Aorta (tissue), 5 donors: ENCODE measurements around the gene DHRS13. TPM values are rescaled to one million over a fixed set of nuclear protein-coding genes. Genes with fewer than 3 reads are reported as not detected.

Experiments used
- ATAC-seq: fragments of 200-7000 bp; cut with Tn5 transposase; one replicate; pipeline ENCODE4 v1.9.1; 2022; ENCODE audit warnings: moderate library complexity; ENCODE audit not compliant: low FRiP score
- DNase-seq, 2 donors: peaks; one replicate each; pipeline ENCODE4 v3.0.0-alpha.2; 2020
- H3K27ac ChIP-seq, 2 donors: one replicate each; pipeline ENCODE4 v1.5.1; 2013; ENCODE audit warnings: low read length in 2 of 2, mild to moderate bottlenecking in 2 of 2, moderate library complexity in 2 of 2, control low read depth in 1 of 2, inconsistent platforms in 1 of 2, low read depth in 1 of 2
- H3K27me3 ChIP-seq, 2 donors: one replicate each; pipeline ENCODE4 v1.6.1; 2013; ENCODE audit warnings: control low read depth in 1 of 2, low read length in 1 of 2, mild to moderate bottlenecking in 1 of 2, moderate library complexity in 1 of 2; ENCODE audit not compliant: insufficient read depth in 2 of 2, control insufficient read depth in 1 of 2
- H3K36me3 ChIP-seq, 2 donors: one replicate each; pipeline ENCODE4 v1.6.1; 2013; ENCODE audit warnings: control low read depth in 1 of 2, low read length in 1 of 2, mild to moderate bottlenecking in 1 of 2; ENCODE audit not compliant: insufficient read depth in 2 of 2, control insufficient read depth in 1 of 2
- H3K4me1 ChIP-seq, 2 donors: one replicate each; pipeline ENCODE4 v1.6.1; 2013; ENCODE audit warnings: low read length in 2 of 2, control low read depth in 1 of 2, mild to moderate bottlenecking in 1 of 2, moderate library complexity in 1 of 2; ENCODE audit not compliant: insufficient read depth in 2 of 2, control insufficient read depth in 1 of 2
- H3K4me3 ChIP-seq, 2 donors: one replicate each; pipeline ENCODE4 v1.5.1; 2013; ENCODE audit warnings: low read length in 2 of 2, control low read depth in 1 of 2, mild to moderate bottlenecking in 1 of 2
- H3K9me3 ChIP-seq: one replicate; pipeline ENCODE4 v1.6.1; 2013; ENCODE audit warnings: mild to moderate bottlenecking, low read length; ENCODE audit not compliant: control insufficient read depth
- WGBS, 2 donors: extraction: QIAGEN DNeasy Blood & Tissue Kit; methylation state at CpG; one replicate each; pipeline ENCODE4 v1.1.7; 2013; 5-methylcytosine and 5-hydroxymethylcytosine counted together
- intact Hi-C, 2 donors: fragments of 100-400 bp; cut with DNase I; formaldehyde crosslinking; loops; one replicate each; pipeline versions ENCODE4 v1.14.2 to v1.15.0; 2022
- polyA plus RNA-seq, 2 donors: library from polyadenylated mRNA; stranded (reverse); fragments of 200-250 nt; gene quantifications; one replicate each; pipeline ENCODE4 v1.2.3, GENCODE V29; 2013
- total RNA-seq, 2 donors: library from RNA; stranded (reverse); fragmentation: NEBNext Ultra II Directional; extraction: Animal tissue kit (Norgen Biotek cat#: 25700); gene quantifications; one replicate each; pipeline ENCODE4 v1.2.1, GENCODE V29; 2021
- donor health status: healthy with polysubstance abuse.
- donor health status: Bipolar disorder and iron deficiency.
- donor health status: DM: no; HTN: no; CAD: no.
- donor health status: DM: no; HTN: no; CAD: no.
- donor health status: DM: yes; HTN: yes; CAD: no.

The DHRS13 gene
- total and polyA plus RNA-seq, 4 donors = 0.75 to 6.1 (median 3.5) TPM

GRCh38 chr17:28863953-28864352 is 38.9 kb downstream of the DHRS13 start:
- Histone ChIP-seq H3K4me3 (no peak overlapping the region), H3K9me3 (no peaks in the 10 kb centered on the region), H3K27me3 (no peaks in the 10 kb centered on the region), H3K27ac (no peak overlapping the region), H3K36me3 (peaks cover 0 to 5% of the 10 kb centered on the region in 2 donors), H3K4me1 (no peaks in the 10 kb centered on the region)
- ATAC-seq (no peak), DNase-seq (no peak)
- intact Hi-C loops = no loop called here
- 87 to 96% methylated on average over 1 of the region's 1 CpG for WGBS, 2 donors

GRCh38 chr17:28862561-28862960 is 40.3 kb downstream of the DHRS13 start:
- Histone ChIP-seq H3K9me3 (no peaks in the 10 kb centered on the region), H3K4me1 (no peaks in the 10 kb centered on the region), H3K36me3 (peaks cover 0 to 6% of the 10 kb centered on the region in 2 donors), H3K4me3 (no peak overlapping the region), H3K27me3 (no peaks in the 10 kb centered on the region), H3K27ac (no peak overlapping the region)
- 92 to 94% methylated on average over 3 of the region's 3 CpGs for WGBS, 2 donors
- intact Hi-C loops = no loop called here
- no peak for DNase-seq
- no peak for ATAC-seq

DNA sequence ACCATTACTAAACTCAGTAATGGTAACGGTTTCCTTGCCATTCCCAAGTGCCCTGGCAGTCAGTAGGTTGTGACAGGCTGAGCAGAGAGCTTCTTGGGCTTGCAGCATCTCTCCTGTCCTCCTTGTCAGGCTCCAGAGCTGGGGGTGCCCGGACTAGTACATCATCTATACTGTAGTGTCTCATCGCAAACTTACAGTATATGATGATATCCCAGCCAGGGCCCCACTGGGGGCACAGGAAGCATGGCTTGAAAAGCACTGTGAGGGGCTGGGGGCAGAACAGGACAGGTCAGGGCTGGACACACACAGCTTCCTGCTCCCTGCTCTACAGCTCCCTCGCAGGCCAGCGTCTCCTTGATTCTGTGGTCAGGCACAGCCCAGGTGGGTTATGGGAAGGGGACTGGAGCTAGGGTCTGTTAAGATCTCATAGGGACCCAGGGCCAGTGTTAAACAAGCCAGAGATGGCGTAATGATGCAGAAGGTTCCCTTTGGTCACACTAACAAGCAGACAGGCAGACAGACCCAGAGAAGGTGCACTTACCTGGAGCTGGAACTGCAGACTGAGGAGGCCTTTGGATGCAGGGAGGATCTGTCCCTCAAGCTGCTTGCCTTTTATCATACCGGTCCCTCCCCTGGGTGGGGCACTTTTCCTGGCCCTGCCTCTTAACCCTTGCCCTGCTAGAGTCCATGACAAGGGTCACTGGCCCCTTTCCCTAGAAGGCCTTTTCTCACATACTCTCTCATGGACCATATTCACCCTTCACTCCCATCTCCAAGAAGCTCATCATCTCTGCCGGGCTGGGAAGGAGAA is 41.3 kb downstream of the DHRS13 start:
- WGBS, 2 donors = 66 to 68% methylated on average over 8 of the region's 8 CpGs
- no peaks in the 10 kb centered on the region for H3K9me3 ChIP-seq
- no peak overlapping the region for H3K27ac ChIP-seq
- no peak for DNase-seq
- no peak overlapping the region for H3K4me3 ChIP-seq
- ATAC-seq = no peak
- H3K27me3 ChIP-seq = no peaks in the 10 kb centered on the region
- intact Hi-C loops = no loop called here
- peaks cover 0 to 6% of the 10 kb centered on the region in 2 donors for H3K36me3 ChIP-seq
- H3K4me1 ChIP-seq = no peaks in the 10 kb centered on the region

GRCh38 chr17:28860363-28860808 is 42.5 kb downstream of the DHRS13 start:
- Histone ChIP-seq H3K9me3 (no peaks in the 10 kb centered on the region), H3K36me3 (peaks cover 0 to 6% of the 10 kb centered on the region in 2 donors), H3K27me3 (no peaks in the 10 kb centered on the region), H3K4me1 (no peaks in the 10 kb centered on the region), H3K4me3 (no peak overlapping the region), H3K27ac (no peak overlapping the region)
- 93% methylated on average over 4 of the region's 4 CpGs for WGBS, 2 donors
- DNase-seq (no peak), ATAC-seq (no peak)
- intact Hi-C loops = no loop called here

GRCh38 chr17:28858801-28859355 is 44.0 kb downstream of the DHRS13 start:
- Histone ChIP-seq H3K9me3 (no peaks in the 10 kb centered on the region), H3K27ac (no peak overlapping the region), H3K4me3 (no peak overlapping the region), H3K27me3 (no peaks in the 10 kb centered on the region), H3K4me1 (no peaks in the 10 kb centered on the region), H3K36me3 (peaks cover 0 to 6% of the 10 kb centered on the region in 2 donors)
- ATAC-seq (no peak), DNase-seq (peak in 1 of 2 donors; percentile 17)
- intact Hi-C loops = loop anchor here (5.0 to 10.0 kb wide), 2 partner anchors 43 to 94 kb away; partner anchors contain the start of gene DHRS13 (in 1 of the 2)
- WGBS, 2 donors = 46 to 65% methylated on average over 2 of the region's 2 CpGs

GRCh38 chr17:28857905-28858800 is 44.7 kb downstream of the DHRS13 start:
- H3K27me3 ChIP-seq = no peaks in the 10 kb centered on the region
- H3K4me3 ChIP-seq = no peak overlapping the region
- no peaks in the 10 kb centered on the region for H3K4me1 ChIP-seq
- ATAC-seq (no peak), DNase-seq (peak in 1 of 2 donors; percentile 16)
- intact Hi-C loops = loop anchor here (5.0 to 10.0 kb wide), 2 partner anchors 44 to 93 kb away; partner anchors contain the start of gene DHRS13 (in 1 of the 2)
- no peak overlapping the region for H3K27ac ChIP-seq
- WGBS, 2 donors = 87 to 90% methylated on average over 3 of the region's 3 CpGs
- peaks cover 0 to 6% of the 10 kb centered on the region in 2 donors for H3K36me3 ChIP-seq
- no peaks in the 10 kb centered on the region for H3K9me3 ChIP-seq

GRCh38 chr17:28856028-28856574 is 46.8 kb downstream of the DHRS13 start:
- H3K4me3 ChIP-seq = no peak overlapping the region
- intact Hi-C loops = loop anchor here (5.0 to 10.0 kb wide), 2 partner anchors 46 to 91 kb away; partner anchors contain the start of gene DHRS13 (in 1 of the 2)
- DNase-seq (peak in 1 of 2 donors; percentile 19), ATAC-seq (no peak)
- H3K27me3 ChIP-seq = no peaks in the 10 kb centered on the region
- no peaks in the 10 kb centered on the region for H3K9me3 ChIP-seq
- no peaks in the 10 kb centered on the region for H3K4me1 ChIP-seq
- no peak overlapping the region for H3K27ac ChIP-seq
- 90 to 91% methylated on average over 5 of the region's 5 CpGs for WGBS, 2 donors
- peaks cover 0 to 6% of the 10 kb centered on the region in 2 donors for H3K36me3 ChIP-seq

DNA sequence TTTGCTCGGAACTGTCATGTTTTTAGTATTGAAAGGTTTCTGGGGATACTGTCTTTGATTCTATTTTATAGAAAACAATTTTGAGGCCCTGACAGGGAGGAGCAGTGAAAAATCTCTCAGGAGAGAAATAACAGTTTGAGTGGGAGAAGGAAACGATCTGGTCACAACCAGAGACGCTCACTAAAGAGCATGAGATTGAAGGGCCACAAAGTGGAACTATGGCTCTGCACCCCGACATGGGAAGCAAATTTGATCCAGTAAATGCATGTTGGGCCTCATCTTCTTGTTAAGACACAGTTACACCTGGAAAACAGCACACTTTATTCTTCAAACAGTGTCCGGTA is 47.6 kb downstream of the DHRS13 start:
- DNase-seq (no peak), ATAC-seq (no peak)
- no peaks in the 10 kb centered on the region for H3K4me1 ChIP-seq
- no peaks in the 10 kb centered on the region for H3K9me3 ChIP-seq
- H3K27me3 ChIP-seq = no peaks in the 10 kb centered on the region
- intact Hi-C loops = loop anchor here (5.0 to 10.0 kb wide), 2 partner anchors 47 to 91 kb away; partner anchors contain the start of gene DHRS13 (in 1 of the 2)
- H3K36me3 ChIP-seq = peaks cover 0 to 4% of the 10 kb centered on the region in 2 donors
- H3K4me3 ChIP-seq = peak overlapping the region; percentile 30 to 65
- H3K27ac ChIP-seq = no peak overlapping the region
- WGBS, 2 donors = 17 to 19% methylated on average over 5 of the region's 5 CpGs
